ENCODE data around the gene CHD3.
"Not testable (repeated sequence)": the region's sequence is repeated elsewhere in the genome, so short reads cannot be mapped to it uniquely, and the experiment has no call there.

CHD3 gene

DNA sequence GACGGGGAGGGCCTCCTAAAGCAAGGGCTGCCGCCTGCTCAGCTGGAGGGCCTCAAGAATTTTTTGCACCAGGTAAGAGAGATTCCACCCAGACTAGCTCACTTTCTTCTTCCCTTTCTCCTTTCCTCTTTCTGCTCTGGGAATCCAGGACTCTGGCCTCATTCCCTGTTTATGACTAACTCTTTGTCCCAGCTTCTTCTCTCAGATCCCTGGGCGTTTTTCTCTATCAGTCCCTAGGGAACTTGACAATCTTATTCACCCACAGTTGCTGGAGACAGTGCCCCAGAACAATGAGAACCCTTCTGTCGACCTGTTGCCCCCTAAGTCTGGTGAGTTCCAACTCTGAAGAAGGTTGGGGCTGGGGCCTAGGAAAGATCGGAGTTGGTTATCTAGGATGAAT, 59.1 kb downstream of the CHD3 start:
- no peaks in the 10 kb centered on the region for H3K4me1 ChIP-seq (ENCODE audit: control insufficient read depth in 2 of 2, insufficient read depth in 2 of 2, low read length in 2 of 2)
- no peaks in the 10 kb centered on the region for H3K27me3 ChIP-seq (ENCODE audit: control insufficient read depth in 2 of 2, insufficient read depth in 2 of 2, low read length in 2 of 2)
- H3K4me3 ChIP-seq (ENCODE audit: low read length in 2 of 2) = no peak overlapping the region
- peaks cover 34 to 56% of the 10 kb centered on the region in 2 donors for H3K36me3 ChIP-seq (ENCODE audit: control insufficient read depth in 2 of 2, insufficient read depth in 2 of 2, low read length in 2 of 2)
- H3K27ac ChIP-seq (ENCODE audit: low read depth in 2 of 2, low read length in 2 of 2) = no peak overlapping the region
- no peaks in the 10 kb centered on the region for H3K9me3 ChIP-seq (ENCODE audit: control insufficient read depth in 2 of 2, low read length in 2 of 2)
- H3K9ac ChIP-seq (ENCODE audit: low read depth in 1 of 2, low read length in 2 of 2) = no peak overlapping the region

- no peaks in the 10 kb centered on the region for H3K27me3 ChIP-seq (ENCODE audit: control insufficient read depth in 2 of 2, insufficient read depth in 2 of 2, low read length in 2 of 2)
- H3K4me1 ChIP-seq (ENCODE audit: control insufficient read depth in 2 of 2, insufficient read depth in 2 of 2, low read length in 2 of 2) = no peaks in the 10 kb centered on the region
- H3K9ac ChIP-seq (ENCODE audit: low read depth in 1 of 2, low read length in 2 of 2) = no peak overlapping the region
- H3K27ac ChIP-seq (ENCODE audit: low read depth in 2 of 2, low read length in 2 of 2) = no peak overlapping the region
- H3K4me3 ChIP-seq (ENCODE audit: low read length in 2 of 2) = no peak overlapping the region
- H3K36me3 ChIP-seq (ENCODE audit: control insufficient read depth in 2 of 2, insufficient read depth in 2 of 2, low read length in 2 of 2) = peaks cover 15 to 32% of the 10 kb centered on the region in 2 donors
- H3K9me3 ChIP-seq (ENCODE audit: control insufficient read depth in 2 of 2, low read length in 2 of 2) = no peaks in the 10 kb centered on the region
Measured at GRCh38 chr17:7950578-7950977, 62.0 kb downstream of the CHD3 start.

GRCh38 chr17:7951143-7951792, 62.7 kb downstream of the CHD3 start:
- Histone ChIP-seq H3K27me3 (ENCODE audit: control insufficient read depth in 2 of 2, insufficient read depth in 2 of 2, low read length in 2 of 2) (no peaks in the 10 kb centered on the region), H3K27ac (ENCODE audit: low read depth in 2 of 2, low read length in 2 of 2) (no peak overlapping the region), H3K9me3 (ENCODE audit: control insufficient read depth in 2 of 2, low read length in 2 of 2) (no peaks in the 10 kb centered on the region), H3K4me1 (ENCODE audit: control insufficient read depth in 2 of 2, insufficient read depth in 2 of 2, low read length in 2 of 2) (no peaks in the 10 kb centered on the region), H3K36me3 (ENCODE audit: control insufficient read depth in 2 of 2, insufficient read depth in 2 of 2, low read length in 2 of 2) (peaks cover 9 to 25% of the 10 kb centered on the region in 2 donors), H3K9ac (ENCODE audit: low read depth in 1 of 2, low read length in 2 of 2) (no peak overlapping the region), H3K4me3 (ENCODE audit: low read length in 2 of 2) (no peak overlapping the region)

DNA sequence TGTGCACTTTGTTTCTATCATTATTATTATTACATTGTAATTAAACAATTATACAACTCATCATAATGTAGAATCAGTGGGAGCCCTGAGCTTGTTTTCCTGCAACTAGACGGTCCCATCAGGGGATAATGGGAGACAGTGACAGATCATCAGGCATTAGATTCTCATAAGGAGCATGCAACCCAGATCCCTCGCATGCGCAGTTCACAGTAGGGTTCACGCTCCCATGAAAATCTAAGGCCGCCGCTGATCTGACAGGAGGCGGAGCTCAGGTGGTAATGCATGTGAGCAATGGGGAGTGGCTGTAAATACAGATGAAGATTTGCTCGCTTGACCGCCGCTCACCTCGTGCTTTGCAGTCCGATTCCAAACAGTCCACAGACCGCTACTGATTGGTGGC, 64.7 kb downstream of the CHD3 start:
- H3K9ac ChIP-seq (ENCODE audit: low read depth in 1 of 2, low read length in 2 of 2); H3K27me3 ChIP-seq (ENCODE audit: control insufficient read depth in 2 of 2, insufficient read depth in 2 of 2, low read length in 2 of 2); H3K4me3 ChIP-seq (ENCODE audit: low read length in 2 of 2); H3K36me3 ChIP-seq (ENCODE audit: control insufficient read depth in 2 of 2, insufficient read depth in 2 of 2, low read length in 2 of 2); H3K9me3 ChIP-seq (ENCODE audit: control insufficient read depth in 2 of 2, low read length in 2 of 2); H3K4me1 ChIP-seq (ENCODE audit: control insufficient read depth in 2 of 2, insufficient read depth in 2 of 2, low read length in 2 of 2); H3K27ac ChIP-seq (ENCODE audit: low read depth in 2 of 2, low read length in 2 of 2): not testable (repeated sequence)

DNA sequence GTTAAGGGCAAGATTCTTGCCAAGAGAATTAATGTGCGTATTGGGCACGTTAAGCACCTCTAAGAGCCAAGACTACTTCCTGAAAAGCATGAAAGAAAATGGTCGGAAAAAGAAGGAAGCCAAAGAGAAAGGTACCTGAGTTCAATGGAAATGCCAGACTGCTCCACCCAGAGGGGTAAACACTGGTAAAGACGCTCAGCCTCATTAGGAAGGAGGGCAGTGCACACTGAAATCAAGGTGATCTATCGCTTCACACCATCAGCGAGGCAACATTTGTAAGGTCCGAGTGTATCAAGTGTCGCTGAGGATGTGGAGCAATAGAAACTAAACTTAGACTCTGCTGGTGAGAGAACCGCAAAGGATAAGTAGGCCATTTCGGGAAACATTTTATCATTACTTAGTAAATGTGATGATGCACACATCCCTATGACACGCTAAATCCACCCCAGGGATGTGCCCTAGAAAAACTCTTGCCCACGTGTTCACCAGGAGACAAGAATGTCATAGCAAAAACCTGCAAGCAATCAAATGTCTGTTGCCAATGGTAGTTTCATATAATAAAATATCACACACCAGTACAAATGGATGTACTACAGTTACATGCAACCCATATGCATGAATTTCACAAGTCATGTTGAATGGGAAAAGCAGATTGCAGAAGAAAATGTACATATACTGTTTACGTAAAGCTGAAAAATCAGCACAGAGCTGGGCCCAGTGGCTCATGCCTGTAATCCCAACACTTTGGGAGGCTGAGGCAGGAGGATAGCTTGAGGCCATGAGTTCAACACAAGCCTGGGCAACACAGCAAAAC, 67.0 kb downstream of the CHD3 start:
- H3K4me3 ChIP-seq (ENCODE audit: low read length in 2 of 2) = no peak overlapping the region
- H3K9me3 ChIP-seq (ENCODE audit: control insufficient read depth in 2 of 2, low read length in 2 of 2) = no peaks in the 10 kb centered on the region
- H3K27ac ChIP-seq (ENCODE audit: low read depth in 2 of 2, low read length in 2 of 2) = no peak overlapping the region
- no peaks in the 10 kb centered on the region for H3K4me1 ChIP-seq (ENCODE audit: control insufficient read depth in 2 of 2, insufficient read depth in 2 of 2, low read length in 2 of 2)
- H3K9ac ChIP-seq (ENCODE audit: low read depth in 1 of 2, low read length in 2 of 2) = no peak overlapping the region
- H3K27me3 ChIP-seq (ENCODE audit: control insufficient read depth in 2 of 2, insufficient read depth in 2 of 2, low read length in 2 of 2) = peaks cover 0 to 3% of the 10 kb centered on the region in 2 donors
- H3K36me3 ChIP-seq (ENCODE audit: control insufficient read depth in 2 of 2, insufficient read depth in 2 of 2, low read length in 2 of 2) = no peaks in the 10 kb centered on the region

DNA sequence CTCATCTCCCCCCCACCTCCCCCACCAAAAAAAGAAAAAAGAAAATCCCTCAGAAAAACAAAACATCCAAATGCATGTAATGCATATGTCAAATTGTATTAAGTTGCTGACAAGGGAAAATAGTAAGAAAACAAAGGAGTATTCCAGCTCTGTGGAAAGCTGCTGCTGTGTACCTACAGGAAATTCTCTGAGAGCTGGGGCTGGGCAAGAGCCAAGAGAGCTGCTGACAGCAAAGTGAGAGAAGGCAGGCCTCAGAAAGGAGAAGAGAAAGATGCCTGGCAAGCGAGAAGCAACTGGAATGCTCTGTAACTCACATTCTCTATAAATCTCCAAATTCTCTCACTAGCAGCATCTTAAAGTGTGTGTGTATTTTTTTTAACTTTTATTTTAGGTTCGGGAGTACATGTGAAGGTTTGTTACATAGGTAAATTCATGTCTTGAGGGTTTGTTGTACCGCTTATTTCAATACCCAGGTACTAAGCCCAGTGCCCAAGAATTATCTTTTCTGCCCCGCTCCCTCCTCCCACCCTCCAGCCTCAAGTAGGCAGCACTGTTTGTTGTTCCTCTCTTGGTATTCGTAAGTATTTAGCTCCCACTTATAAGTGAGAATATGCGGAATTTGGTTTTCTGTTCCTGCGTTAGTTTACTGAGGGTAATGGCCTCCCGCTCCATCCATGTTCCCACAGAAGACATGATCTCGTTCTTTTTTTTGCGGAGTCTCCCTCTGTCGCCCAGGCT, 67.8 kb downstream of the CHD3 start:
- Histone ChIP-seq H3K27me3 (ENCODE audit: control insufficient read depth in 2 of 2, insufficient read depth in 2 of 2, low read length in 2 of 2) (peaks cover 0 to 3% of the 10 kb centered on the region in 2 donors), H3K36me3 (ENCODE audit: control insufficient read depth in 2 of 2, insufficient read depth in 2 of 2, low read length in 2 of 2) (no peaks in the 10 kb centered on the region), H3K9ac (ENCODE audit: low read depth in 1 of 2, low read length in 2 of 2) (no peak overlapping the region), H3K27ac (ENCODE audit: low read depth in 2 of 2, low read length in 2 of 2) (no peak overlapping the region), H3K4me1 (ENCODE audit: control insufficient read depth in 2 of 2, insufficient read depth in 2 of 2, low read length in 2 of 2) (no peaks in the 10 kb centered on the region), H3K9me3 (ENCODE audit: control insufficient read depth in 2 of 2, low read length in 2 of 2) (no peaks in the 10 kb centered on the region), H3K4me3 (ENCODE audit: low read length in 2 of 2) (no peak overlapping the region)

DNA sequence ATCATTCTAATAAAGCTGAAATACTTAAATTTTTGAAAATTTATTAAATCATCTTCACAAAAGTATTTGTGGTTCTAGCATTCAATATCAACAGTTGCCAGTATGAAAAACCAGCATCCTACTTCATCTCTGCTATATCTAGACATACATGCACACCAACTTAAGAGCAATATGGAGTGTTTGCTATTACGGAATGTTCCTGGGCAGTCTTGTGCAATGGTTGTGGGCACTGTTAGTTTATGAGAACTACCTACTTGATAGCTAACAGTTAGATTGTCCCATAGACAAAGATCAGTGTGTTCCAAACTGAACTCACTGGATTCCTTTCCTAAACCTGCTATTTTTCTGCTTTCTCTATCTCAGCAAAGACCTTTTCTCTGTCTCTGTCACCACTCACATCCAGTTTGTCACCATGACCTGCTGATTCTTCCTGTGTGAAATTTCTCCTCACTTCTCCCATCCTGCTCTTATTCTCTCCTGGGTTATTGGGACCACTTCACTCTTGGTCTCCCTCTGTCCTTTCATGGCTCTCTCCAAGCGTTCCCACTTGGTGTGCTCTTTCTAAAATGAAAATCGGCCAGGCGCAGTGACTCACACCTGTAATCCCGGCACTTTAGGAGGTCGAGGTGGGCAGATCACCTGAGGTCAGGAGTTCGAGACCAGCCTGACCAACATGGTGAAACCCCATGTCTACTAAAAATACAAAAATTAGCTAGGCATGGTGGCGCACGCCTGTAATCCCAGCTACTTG, 71.1 kb downstream of the CHD3 start:
- H3K27me3 ChIP-seq (ENCODE audit: control insufficient read depth in 2 of 2, insufficient read depth in 2 of 2, low read length in 2 of 2) = peaks cover 0 to 3% of the 10 kb centered on the region in 2 donors
- no peak overlapping the region for H3K27ac ChIP-seq (ENCODE audit: low read depth in 2 of 2, low read length in 2 of 2)
- H3K4me3 ChIP-seq (ENCODE audit: low read length in 2 of 2) = no peak overlapping the region
- H3K36me3 ChIP-seq (ENCODE audit: control insufficient read depth in 2 of 2, insufficient read depth in 2 of 2, low read length in 2 of 2) = no peaks in the 10 kb centered on the region
- H3K9ac ChIP-seq (ENCODE audit: low read depth in 1 of 2, low read length in 2 of 2) = no peak overlapping the region
- no peaks in the 10 kb centered on the region for H3K9me3 ChIP-seq (ENCODE audit: control insufficient read depth in 2 of 2, low read length in 2 of 2)
- no peaks in the 10 kb centered on the region for H3K4me1 ChIP-seq (ENCODE audit: control insufficient read depth in 2 of 2, insufficient read depth in 2 of 2, low read length in 2 of 2)

GRCh38 chr17:7961421-7961820, 72.8 kb downstream of the CHD3 start:
- Histone ChIP-seq H3K9me3 (ENCODE audit: control insufficient read depth in 2 of 2, low read length in 2 of 2) (no peaks in the 10 kb centered on the region), H3K4me3 (ENCODE audit: low read length in 2 of 2) (no peak overlapping the region), H3K27ac (ENCODE audit: low read depth in 2 of 2, low read length in 2 of 2) (no peak overlapping the region), H3K36me3 (ENCODE audit: control insufficient read depth in 2 of 2, insufficient read depth in 2 of 2, low read length in 2 of 2) (no peaks in the 10 kb centered on the region), H3K27me3 (ENCODE audit: control insufficient read depth in 2 of 2, insufficient read depth in 2 of 2, low read length in 2 of 2) (peaks cover 0 to 3% of the 10 kb centered on the region in 2 donors), H3K9ac (ENCODE audit: low read depth in 1 of 2, low read length in 2 of 2) (no peak overlapping the region), H3K4me1 (ENCODE audit: control insufficient read depth in 2 of 2, insufficient read depth in 2 of 2, low read length in 2 of 2) (no peaks in the 10 kb centered on the region)

Measured in mucosa of rectum (tissue), 2 donors.